MCF 10A (cell line): ENCODE data around the gene ABCB8. TPM values are rescaled to one million over a fixed set of nuclear protein-coding genes. Genes with fewer than 3 reads are reported as not detected.

Experiments
- BruUV-seq: library from RNA; stranded (reverse); fragments of 400-500 nt; replicated peaks from 2 replicates; lab custom pipeline; 2021; lab: Mats Ljungman, UMichigan
- CTCF ChIA-PET: fragments of 300-600 bp; sonication (Branson Sonifier 250); formaldehyde crosslinking; extraction: SDS; loops from one replicate; lab custom pipeline; 2021; ENCODE audit warnings: antibody characterized with exemption, inconsistent platforms; lab: Yijun Ruan, JAX
- POLR2A ChIA-PET: fragments of 300-600, 350-650 bp; sonication (Branson Sonifier 250); formaldehyde crosslinking; extraction: SDS; loops from one replicate; lab custom pipeline; 2020; ENCODE audit warnings: antibody characterized with exemption, inconsistent platforms; lab: Yijun Ruan, JAX
- DNase-seq: peaks from one replicate; pipeline ENCODE4 v3.0.0-alpha.2; 2018; ENCODE audit not compliant: unreplicated experiment
- H3K27ac Mint-ChIP-seq: one replicate; pipeline ENCODE4 v1.8.0; 2022; ENCODE audit warnings: mild to moderate bottlenecking, low read depth, mixed read lengths; ENCODE audit not compliant: unreplicated experiment
- H3K27me3 Mint-ChIP-seq: one replicate; pipeline ENCODE4 v1.8.0; 2022; ENCODE audit warnings: mixed read lengths; ENCODE audit not compliant: insufficient read depth, unreplicated experiment
- H3K36me3 Mint-ChIP-seq: one replicate; pipeline ENCODE4 v1.8.0; 2022; ENCODE audit warnings: mild to moderate bottlenecking, moderate library complexity, mixed read lengths; ENCODE audit not compliant: insufficient read depth, unreplicated experiment
- H3K4me1 Mint-ChIP-seq: one replicate; pipeline ENCODE4 v1.8.0; 2022; ENCODE audit warnings: mixed read lengths; ENCODE audit not compliant: insufficient read depth, unreplicated experiment
- H3K4me3 Mint-ChIP-seq: one replicate; pipeline ENCODE4 v1.8.0; 2022; ENCODE audit warnings: mild to moderate bottlenecking, moderate library complexity, mixed read lengths; ENCODE audit not compliant: unreplicated experiment
- H3K9me3 Mint-ChIP-seq: one replicate; pipeline ENCODE4 v1.8.0; 2022; ENCODE audit warnings: mixed read lengths; ENCODE audit not compliant: unreplicated experiment
- intact Hi-C: fragments of 100-400 bp; cut with micrococcal nuclease; formaldehyde crosslinking; loops from 2 replicates; pipeline ENCODE4 v1.14.1; 2022
- total RNA-seq: library from RNA; stranded (reverse); gene quantifications from 2 replicates; pipeline ENCODE4 v1.2.3, GENCODE V29; 2022
- TF ChIP-seq, protein P1 (sequence below): fragments of 200-600 bp; IDR thresholded peaks from one replicate; pipeline ENCODE4 v1.8.0; 2022; ENCODE audit warnings: antibody characterized with exemption, mild to moderate bottlenecking; ENCODE audit not compliant: unreplicated experiment

Gene ABCB8
- total RNA-seq, 1 experiment from 2014 or later: 73.4 TPM

DNA sequence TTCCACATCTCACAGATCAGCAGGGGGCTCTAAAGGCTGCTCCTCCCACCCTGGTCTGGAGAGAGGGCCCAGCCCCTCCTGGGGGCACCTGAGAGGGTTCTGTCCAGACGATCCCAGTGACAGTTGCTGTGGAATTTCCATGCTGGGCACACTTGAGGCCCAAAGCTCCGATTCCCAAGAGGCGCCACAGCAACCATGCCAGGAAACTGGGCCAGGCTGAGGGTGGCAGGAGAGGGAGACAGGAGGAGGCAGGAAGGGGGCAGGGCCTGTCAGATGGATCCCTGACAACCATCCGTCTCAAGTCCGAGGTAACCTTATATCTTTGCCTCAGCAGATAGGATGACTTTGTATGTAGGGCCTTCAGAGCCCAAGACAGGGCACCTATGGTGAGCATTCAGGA is 41.7 kb upstream of the ABCB8 start:
- TF ChIP-seq, protein P1, sequence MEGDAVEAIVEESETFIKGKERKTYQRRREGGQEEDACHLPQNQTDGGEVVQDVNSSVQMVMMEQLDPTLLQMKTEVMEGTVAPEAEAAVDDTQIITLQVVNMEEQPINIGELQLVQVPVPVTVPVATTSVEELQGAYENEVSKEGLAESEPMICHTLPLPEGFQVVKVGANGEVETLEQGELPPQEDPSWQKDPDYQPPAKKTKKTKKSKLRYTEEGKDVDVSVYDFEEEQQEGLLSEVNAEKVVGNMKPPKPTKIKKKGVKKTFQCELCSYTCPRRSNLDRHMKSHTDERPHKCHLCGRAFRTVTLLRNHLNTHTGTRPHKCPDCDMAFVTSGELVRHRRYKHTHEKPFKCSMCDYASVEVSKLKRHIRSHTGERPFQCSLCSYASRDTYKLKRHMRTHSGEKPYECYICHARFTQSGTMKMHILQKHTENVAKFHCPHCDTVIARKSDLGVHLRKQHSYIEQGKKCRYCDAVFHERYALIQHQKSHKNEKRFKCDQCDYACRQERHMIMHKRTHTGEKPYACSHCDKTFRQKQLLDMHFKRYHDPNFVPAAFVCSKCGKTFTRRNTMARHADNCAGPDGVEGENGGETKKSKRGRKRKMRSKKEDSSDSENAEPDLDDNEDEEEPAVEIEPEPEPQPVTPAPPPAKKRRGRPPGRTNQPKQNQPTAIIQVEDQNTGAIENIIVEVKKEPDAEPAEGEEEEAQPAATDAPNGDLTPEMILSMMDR: no peak
- Mint-ChIP-seq H3K27me3 (peaks cover 30% of the 10 kb centered on the region), H3K9me3 (peaks cover 18% of the 10 kb centered on the region), H3K36me3 (no peaks in the 10 kb centered on the region), H3K4me3 (no peak overlapping the region), H3K4me1 (peaks cover 7% of the 10 kb centered on the region), H3K27ac (no peak overlapping the region)
- ChIA-PET POLR2A (interaction anchor here (0.6 to 1.1 kb wide), 2 partner anchors 10 to 42 kb away, joined by 3 read pairs; partner anchors contain the start of gene ABCB8), CTCF (interaction anchor here (0.6 to 3.6 kb wide), 20 partner anchors 9 to 256 kb away, joined by 3 to 18 read pairs (median 4); no protein-coding TSS in a partner anchor)
- intact Hi-C loops: loop anchor here (1.0 to 5.0 kb wide), 3 partner anchors 23 to 539 kb away; no protein-coding TSS in a partner anchor
- no TSS peak for BruUV-seq
- DNase-seq: no peak

- BruUV-seq: no TSS peak
- POLR2A ChIA-PET: no interaction called here
- TF ChIP-seq, protein P1: peak; percentile 82
- peak; percentile 43 for DNase-seq
- Mint-ChIP-seq H3K27me3 (peaks cover 11% of the 10 kb centered on the region), H3K27ac (no peak overlapping the region), H3K4me3 (no peak overlapping the region), H3K4me1 (peaks cover 7% of the 10 kb centered on the region), H3K9me3 (peaks cover 18% of the 10 kb centered on the region), H3K36me3 (no peaks in the 10 kb centered on the region)
- intact Hi-C loops: loop anchor here (1.0 to 5.0 kb wide), 2 partner anchors 90 to 541 kb away; no protein-coding TSS in a partner anchor
- CTCF ChIA-PET: interaction anchor here (0.6 to 3.5 kb wide), 12 partner anchors 21 to 1655 kb away, joined by 3 to 14 read pairs (median 4); partner anchors contain the start of gene AOC1
Observed at GRCh38 chr7:150988230-150989226, 39.7 kb upstream of the ABCB8 start.

DNA sequence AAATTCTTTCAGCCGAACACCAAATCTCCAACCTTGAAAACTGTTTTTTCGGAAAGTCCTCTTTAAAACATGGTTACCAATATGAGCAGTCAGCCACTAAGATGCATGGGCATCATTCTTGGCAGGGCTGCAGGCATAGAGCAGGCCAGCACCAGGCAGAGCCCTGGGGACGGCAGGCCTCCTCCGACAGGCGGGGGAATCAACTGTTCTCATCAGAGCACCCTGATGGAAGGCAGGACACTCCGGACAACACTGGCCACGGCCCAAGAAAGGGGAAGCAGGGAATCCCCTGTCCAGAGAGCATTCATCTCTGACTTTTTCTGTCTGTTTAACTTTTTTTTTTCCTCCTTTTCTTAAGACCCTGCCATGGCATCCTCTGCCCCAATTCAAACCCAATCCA is 38.8 kb upstream of the ABCB8 start:
- no TSS peak for BruUV-seq
- TF ChIP-seq, protein P1: no peak
- intact Hi-C loops: loop anchor here (5.0 kb wide), 1 partner anchor 542 kb away; no protein-coding TSS in a partner anchor
- Mint-ChIP-seq H3K4me1 (peaks cover 7% of the 10 kb centered on the region), H3K27ac (no peak overlapping the region), H3K27me3 (peaks cover 11% of the 10 kb centered on the region), H3K9me3 (peaks cover 18% of the 10 kb centered on the region), H3K4me3 (no peak overlapping the region), H3K36me3 (no peaks in the 10 kb centered on the region)
- no peak for DNase-seq
- CTCF ChIA-PET: interaction anchor here (0.6 to 3.5 kb wide), 10 partner anchors 27 to 1195 kb away, joined by 3 to 14 read pairs (median 4); no protein-coding TSS in a partner anchor
- POLR2A ChIA-PET: no interaction called here
